HUES48 (cell line): ENCODE results near the gene NRP2.

ENCODE experiments used
- H3K27ac ChIP-seq: one replicate; pipeline ENCODE4 v1.7.0; 2013; ENCODE audit warnings: low read depth, low read length, inconsistent platforms
- H3K27me3 ChIP-seq: 2 replicates; pipeline ENCODE4 v1.6.1; 2013; ENCODE audit warnings: mild to moderate bottlenecking, low read length; ENCODE audit not compliant: control insufficient read depth, insufficient read depth
- H3K36me3 ChIP-seq: 2 replicates; pipeline ENCODE4 v1.6.1; 2013; ENCODE audit warnings: low read length; ENCODE audit not compliant: control insufficient read depth, insufficient read depth
- H3K4me1 ChIP-seq: 2 replicates; pipeline ENCODE4 v1.6.1; 2013; ENCODE audit warnings: mild to moderate bottlenecking, low read length; ENCODE audit not compliant: control insufficient read depth, insufficient read depth
- H3K4me3 ChIP-seq: 2 replicates; pipeline ENCODE4 v1.5.1; 2013; ENCODE audit warnings: mild to moderate bottlenecking, low read depth, low read length
- H3K9ac ChIP-seq: 2 replicates; pipeline ENCODE4 v1.6.1; 2013; ENCODE audit warnings: mild to moderate bottlenecking, low read depth, low read length, moderate library complexity
- H3K9me3 ChIP-seq: 2 replicates; pipeline ENCODE4 v1.6.1; 2013; ENCODE audit warnings: low read length; ENCODE audit not compliant: control insufficient read depth, insufficient read depth

Gene NRP2

DNA sequence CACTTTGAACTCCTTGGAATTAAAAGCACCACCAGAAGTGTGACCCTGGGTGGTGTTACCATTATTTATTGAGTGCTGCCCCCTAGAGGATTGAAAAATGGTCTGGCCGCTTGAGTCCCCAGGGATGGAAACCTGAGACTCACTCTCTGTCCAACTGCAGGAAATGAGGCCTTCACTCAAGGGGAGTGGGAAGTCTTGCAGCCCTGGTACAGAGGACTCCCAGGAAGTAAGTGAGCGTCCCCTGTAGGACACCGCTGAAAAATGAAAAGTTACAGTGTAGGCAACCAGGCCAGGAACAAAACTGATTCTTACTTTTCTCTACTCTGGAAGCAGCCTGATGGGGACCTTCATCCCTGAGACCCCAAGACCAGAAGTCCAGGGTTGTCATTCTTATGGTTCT lies 2.2 kb upstream of the NRP2 start:
- no peaks in the 10 kb centered on the region for H3K9me3 ChIP-seq
- no peak overlapping the region for H3K9ac ChIP-seq

DNA sequence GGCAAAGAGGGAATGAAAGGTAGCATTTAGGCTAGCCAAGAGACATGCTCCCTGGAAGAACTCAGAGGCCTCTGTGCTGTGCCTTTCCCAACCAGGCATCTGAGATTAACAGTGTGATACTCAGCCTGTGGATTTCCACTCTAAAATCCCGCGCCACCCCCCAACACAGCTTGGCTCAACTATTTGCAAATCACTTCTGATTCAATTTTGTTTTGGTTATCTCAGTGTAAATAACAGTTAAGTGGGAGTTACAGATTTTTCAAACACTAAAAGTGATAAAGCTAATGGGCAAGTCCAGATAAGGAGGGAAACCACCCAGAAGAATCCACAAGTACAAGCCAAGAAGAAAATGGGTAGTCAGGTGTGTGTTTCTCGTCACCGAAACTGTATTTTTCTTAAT lies 1.4 kb upstream of the NRP2 start:
- Histone ChIP-seq H3K27me3 (peaks cover 46% of the 10 kb centered on the region), H3K4me3 (no peak overlapping the region), H3K9me3 (no peaks in the 10 kb centered on the region), H3K4me1 (peaks cover 38% of the 10 kb centered on the region), H3K27ac (no peak overlapping the region), H3K9ac (no peak overlapping the region), H3K36me3 (no peaks in the 10 kb centered on the region)

More for the DNA sequence above, 2.2 kb upstream of the NRP2 start:
- Histone ChIP-seq H3K27ac (peak overlapping the region; percentile 57), H3K4me3 (no peak overlapping the region), H3K27me3 (peaks cover 38% of the 10 kb centered on the region), H3K36me3 (no peaks in the 10 kb centered on the region), H3K4me1 (peaks cover 45% of the 10 kb centered on the region)

DNA sequence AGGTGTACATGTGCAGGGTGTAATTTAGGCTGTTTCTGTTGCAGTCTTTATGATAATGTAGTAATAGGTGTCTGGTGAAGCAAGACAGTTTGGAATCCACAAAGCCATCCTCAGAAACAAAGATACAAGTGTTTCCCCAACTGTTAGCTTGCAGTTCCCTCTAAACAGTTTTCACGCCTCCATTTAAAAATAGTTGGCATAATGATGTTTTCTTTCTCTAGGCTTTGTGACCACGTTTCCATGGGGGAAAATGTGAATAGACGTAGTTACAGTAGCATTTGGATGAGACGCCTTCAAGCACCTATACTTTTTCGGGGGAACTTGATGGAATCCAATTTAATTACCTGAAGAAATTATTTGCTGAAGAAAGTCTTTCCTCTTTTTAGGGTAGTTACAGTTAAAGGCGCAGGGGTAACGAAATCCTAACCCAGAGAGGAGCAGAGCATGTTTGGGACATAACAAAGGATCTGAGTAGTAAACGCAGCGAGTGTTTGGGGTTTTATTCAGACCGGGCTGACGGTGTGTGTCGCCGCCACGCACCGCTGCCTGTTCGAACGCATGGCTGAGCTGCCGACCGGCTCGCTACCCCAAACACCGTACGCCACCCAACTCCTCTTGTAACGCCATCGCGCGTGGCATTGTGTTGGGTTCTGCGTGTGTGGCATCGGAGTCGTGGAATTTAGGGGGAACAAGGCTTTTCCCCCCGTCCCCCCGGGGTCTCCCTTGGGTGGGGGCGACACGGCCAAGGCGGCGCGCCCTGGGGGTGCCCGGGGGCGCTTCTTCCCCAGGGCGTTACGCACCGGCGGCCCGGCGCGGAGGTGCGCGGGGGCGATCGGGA lies 681 bp upstream of the NRP2 start:
- H3K9ac ChIP-seq: peak overlapping the region; percentile 66; the same call in 1 of the 2 replicates
- H3K36me3 ChIP-seq: no peaks in the 10 kb centered on the region
- H3K4me1 ChIP-seq: peaks cover 43% of the 10 kb centered on the region
- H3K27ac ChIP-seq: peak overlapping the region; percentile 72
- H3K4me3 ChIP-seq: peak overlapping the region; percentile 70
- peaks cover 54% of the 10 kb centered on the region for H3K27me3 ChIP-seq
- no peaks in the 10 kb centered on the region for H3K9me3 ChIP-seq

DNA sequence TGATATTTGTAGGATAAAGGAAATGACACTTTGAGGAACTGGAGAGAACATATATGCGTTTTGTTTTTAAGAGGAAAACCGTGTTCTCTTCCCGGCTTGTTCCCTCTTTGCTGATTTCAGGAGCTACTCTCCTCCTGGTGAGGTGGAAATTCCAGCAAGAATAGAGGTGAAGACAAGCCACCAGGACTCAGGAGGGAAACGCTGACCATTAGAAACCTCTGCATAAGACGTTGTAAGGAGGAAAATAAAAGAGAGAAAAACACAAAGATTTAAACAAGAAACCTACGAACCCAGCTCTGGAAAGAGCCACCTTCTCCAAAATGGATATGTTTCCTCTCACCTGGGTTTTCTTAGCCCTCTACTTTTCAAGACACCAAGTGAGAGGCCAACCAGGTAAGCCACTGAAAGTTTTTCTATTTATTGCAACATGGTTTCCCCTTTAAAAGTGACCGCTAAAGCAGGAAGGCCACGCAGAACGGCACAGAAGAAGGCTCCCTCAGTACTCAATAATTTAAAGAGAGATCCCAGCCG lies 735 bp downstream of the NRP2 start:
- Histone ChIP-seq H3K27ac (no peak overlapping the region), H3K27me3 (peaks cover 68% of the 10 kb centered on the region), H3K9me3 (no peaks in the 10 kb centered on the region), H3K4me1 (peaks cover 57% of the 10 kb centered on the region), H3K4me3 (peak overlapping the region; percentile 70), H3K9ac (peak overlapping the region; percentile 41; the same call in 1 of the 2 replicates), H3K36me3 (no peaks in the 10 kb centered on the region)

DNA sequence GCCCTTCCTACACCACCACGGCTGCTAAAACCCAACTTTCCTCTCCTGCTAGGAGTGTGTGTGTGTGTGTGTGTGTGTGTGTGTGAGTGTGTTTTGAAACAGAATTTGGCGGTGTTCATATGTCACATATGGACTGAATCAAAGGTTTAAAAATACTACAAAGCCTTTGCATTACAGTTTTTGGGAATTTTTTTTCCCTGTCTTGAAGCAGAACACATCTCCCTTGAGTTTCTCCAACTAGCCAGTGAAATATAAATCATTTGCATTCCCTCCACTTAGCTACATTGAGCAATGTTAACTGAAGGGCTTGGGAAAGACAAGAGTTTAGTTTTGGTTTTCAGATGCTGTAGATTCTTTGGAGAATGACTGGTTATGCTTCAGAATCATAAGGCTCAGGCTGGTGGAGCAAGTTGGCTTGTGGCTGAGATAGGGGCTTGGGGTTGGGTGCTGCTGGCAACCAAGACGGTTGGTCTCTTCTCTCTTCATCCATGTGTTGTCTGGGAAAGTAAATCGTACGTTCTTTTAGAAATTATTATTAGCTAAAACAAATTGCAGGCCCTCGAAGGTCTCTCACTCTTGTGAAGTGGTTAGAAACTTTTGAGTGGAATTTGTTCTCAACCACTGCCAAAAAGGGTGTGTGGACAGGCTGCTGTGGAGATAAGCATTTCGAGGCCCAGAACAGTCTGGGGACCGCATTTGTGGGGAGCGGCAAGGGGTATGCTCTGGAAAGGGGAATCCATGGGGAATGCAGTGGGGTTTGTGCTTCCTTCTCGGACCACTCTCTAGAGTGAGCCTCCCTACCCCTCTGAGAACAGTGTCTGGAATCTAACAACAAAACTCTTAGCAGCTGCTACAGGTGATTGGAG lies 1.4 kb downstream of the NRP2 start:
- no peaks in the 10 kb centered on the region for H3K36me3 ChIP-seq
- H3K4me3 ChIP-seq: peak overlapping the region; percentile 70
- H3K27ac ChIP-seq: no peak overlapping the region
- H3K27me3 ChIP-seq: peaks cover 71% of the 10 kb centered on the region
- no peak overlapping the region; the same call in 1 of the 2 replicates for H3K9ac ChIP-seq
- H3K9me3 ChIP-seq: no peaks in the 10 kb centered on the region
- H3K4me1 ChIP-seq: peaks cover 59% of the 10 kb centered on the region

DNA sequence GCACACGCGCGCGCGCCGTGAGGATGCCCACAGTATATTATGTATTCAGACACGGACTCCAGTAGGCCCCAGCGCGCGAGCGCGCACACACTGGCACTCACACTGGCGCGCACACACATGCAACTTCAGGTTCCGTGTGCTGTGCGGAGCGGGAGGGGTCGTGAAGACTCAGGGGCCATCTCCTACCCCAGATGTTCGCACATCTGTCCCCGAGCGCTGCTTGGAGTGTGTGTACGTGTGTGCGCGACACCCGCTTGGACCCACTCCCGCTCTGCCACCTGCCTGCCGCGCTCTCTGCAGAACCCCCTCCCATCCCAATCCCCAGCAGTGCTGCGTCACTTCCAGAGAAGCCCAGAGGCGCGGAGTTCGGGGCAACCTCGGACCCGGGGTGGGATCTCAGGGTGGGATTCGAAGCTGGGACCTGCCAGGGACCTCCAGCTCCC lies 2.6 kb downstream of the NRP2 start:
- Histone ChIP-seq H3K27ac (peak overlapping the region; percentile 51), H3K4me1 (peaks cover 58% of the 10 kb centered on the region), H3K9me3 (no peaks in the 10 kb centered on the region), H3K9ac (peak overlapping the region; percentile 34), H3K4me3 (peak overlapping the region; percentile 70), H3K36me3 (no peaks in the 10 kb centered on the region), H3K27me3 (peaks cover 71% of the 10 kb centered on the region)

DNA sequence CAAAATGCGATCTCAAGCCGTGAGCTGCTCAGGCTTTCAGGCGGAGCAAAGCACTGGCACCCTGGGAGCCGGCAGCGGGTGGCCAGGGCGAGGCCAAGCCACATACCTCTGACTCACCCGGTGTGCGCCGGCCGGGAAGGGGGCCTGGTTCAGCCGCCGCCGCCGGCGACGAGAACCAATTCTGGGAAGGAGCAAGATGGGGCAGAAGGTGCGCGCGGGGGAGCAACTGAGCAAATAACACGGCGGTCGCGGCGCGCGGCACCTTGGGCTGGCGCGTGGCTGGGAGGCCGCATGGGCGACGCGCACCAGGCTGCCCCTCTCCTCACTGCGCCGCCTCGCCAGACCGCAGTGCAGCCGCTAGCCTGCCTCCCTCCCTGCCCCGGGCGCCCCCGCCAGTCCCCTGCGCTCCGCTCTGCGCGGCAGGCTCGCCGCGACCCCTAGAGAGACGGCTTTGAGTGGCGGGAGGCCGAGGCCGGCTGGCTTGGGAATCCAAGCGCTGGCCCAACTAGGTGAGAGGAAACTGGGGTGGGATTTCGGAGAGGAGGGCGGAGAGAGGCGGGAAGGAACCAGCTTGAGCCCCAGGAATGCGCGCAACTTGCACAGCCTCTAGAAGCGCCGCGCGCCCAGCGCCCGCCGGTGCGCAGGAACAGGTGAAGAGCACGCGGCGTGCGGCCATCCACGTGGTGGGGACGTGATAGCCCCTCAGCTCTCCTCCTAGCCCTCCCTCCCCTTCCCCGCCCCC lies 3.2 kb downstream of the NRP2 start:
- H3K36me3 ChIP-seq: no peaks in the 10 kb centered on the region
- peak overlapping the region; percentile 51 for H3K27ac ChIP-seq
- H3K4me1 ChIP-seq: peaks cover 55% of the 10 kb centered on the region
- H3K27me3 ChIP-seq: peaks cover 71% of the 10 kb centered on the region
- H3K9ac ChIP-seq: peak overlapping the region; percentile 34
- peak overlapping the region; percentile 70 for H3K4me3 ChIP-seq
- no peaks in the 10 kb centered on the region for H3K9me3 ChIP-seq

GRCh38 chr2:205686056-205686782 lies 3.9 kb downstream of the NRP2 start:
- Histone ChIP-seq H3K36me3 (no peaks in the 10 kb centered on the region), H3K4me3 (peak overlapping the region; percentile 70), H3K27ac (peak overlapping the region; percentile 18), H3K9me3 (no peaks in the 10 kb centered on the region), H3K27me3 (peaks cover 68% of the 10 kb centered on the region), H3K4me1 (peaks cover 48% of the 10 kb centered on the region), H3K9ac (peak overlapping the region; percentile 34; the same call in 1 of the 2 replicates)

GRCh38 chr2:205686783-205687640 lies 4.7 kb downstream of the NRP2 start:
- peaks cover 60% of the 10 kb centered on the region for H3K27me3 ChIP-seq
- peaks cover 43% of the 10 kb centered on the region for H3K4me1 ChIP-seq
- peak overlapping the region; percentile 70 for H3K4me3 ChIP-seq
- H3K9me3 ChIP-seq: no peaks in the 10 kb centered on the region
- H3K36me3 ChIP-seq: no peaks in the 10 kb centered on the region
- H3K9ac ChIP-seq: 0 out of 2 replicates have a peak overlapping the region, but pooled peaks have one; percentile 34
- peak overlapping the region; percentile 18 for H3K27ac ChIP-seq
